GM12878 (cell line): ENCODE results near the gene APOC4.

Experiments used
- CHD4 ChIP-seq: fragments of 200-600 bp; sonication (generic); IDR thresholded peaks from 2 replicates; pipeline ENCODE4 v1.6.1; 2016; ENCODE audit warnings: mild to moderate bottlenecking
- CTCF ChIP-seq, 3 experiments: IDR thresholded peaks in 2 of 3; conservative IDR thresholded peaks in 1 of 3; 2 replicates each; pipeline ENCODE4 v1.5.1; 2011; ENCODE audit warnings: low read depth in 3 of 3, low read length in 3 of 3, mild to moderate bottlenecking in 3 of 3, control low read depth in 2 of 3, moderate library complexity in 2 of 3, inconsistent platforms in 1 of 3, mixed read lengths in 1 of 3; ENCODE audit not compliant: control insufficient read depth in 2 of 3, insufficient read depth in 1 of 3; ENCODE audit errors: extremely low read depth in 1 of 3
- EP300 ChIP-seq, 2 experiments: fragments of 150-350 bp in 1 of 2; IDR thresholded peaks; 2 replicates each; pipeline ENCODE4 v1.6.1; 2011 to 2012; ENCODE audit warnings: low read depth in 2 of 2, low read length in 2 of 2, borderline replicate concordance in 1 of 2, improper control_type of control experiment in 1 of 2, inconsistent platforms in 1 of 2; ENCODE audit not compliant: control insufficient read depth in 1 of 2
- EZH2 ChIP-seq: IDR thresholded peaks from 2 replicates; pipeline ENCODE4 v1.6.1; 2012; ENCODE audit warnings: low read depth, mild to moderate bottlenecking, control low read depth, inconsistent platforms, low read length, borderline replicate concordance; ENCODE audit not compliant: control insufficient read depth
- HDGF ChIP-seq: fragments of 450-650 bp; IDR thresholded peaks from 2 replicates; pipeline ENCODE4 v1.6.1; 2016; ENCODE audit warnings: antibody characterized with exemption
- MAX ChIP-seq: IDR thresholded peaks from 2 replicates; pipeline ENCODE4 v1.6.1; 2012; ENCODE audit warnings: low read depth, low read length, improper control_type of control experiment
- NRF1 ChIP-seq: conservative IDR thresholded peaks from 2 replicates; pipeline ENCODE4 v1.6.1; 2011; ENCODE audit warnings: mild to moderate bottlenecking, low read depth, low read length, improper control_type of control experiment
- POLR2A ChIP-seq: IDR thresholded peaks from 2 replicates; pipeline ENCODE4 v1.6.1; 2011; ENCODE audit warnings: low read depth, mild to moderate bottlenecking, low read length
- POLR2AphosphoS5 ChIP-seq: IDR thresholded peaks from 2 replicates; pipeline ENCODE4 v1.6.1; 2011; ENCODE audit warnings: mild to moderate bottlenecking, low read length, inconsistent platforms
- RAD21 ChIP-seq: IDR thresholded peaks from 2 replicates; pipeline ENCODE4 v1.6.1; 2011; ENCODE audit warnings: mild to moderate bottlenecking, low read depth, low read length, moderate library complexity; ENCODE audit not compliant: insufficient read depth
- SIN3A ChIP-seq: IDR thresholded peaks from 2 replicates; pipeline ENCODE4 v1.6.1; 2012; ENCODE audit warnings: low read depth, low read length, improper control_type of control experiment
- SREBF2 ChIP-seq: IDR thresholded peaks from 2 replicates; pipeline ENCODE4 v1.6.1; 2012; ENCODE audit warnings: mild to moderate bottlenecking, low read length
- ZNF274 ChIP-seq: IDR thresholded peaks from one replicate; pipeline ENCODE4 v1.8.0; 2011; ENCODE audit not compliant: insufficient read length, insufficient read depth
- ZZZ3 ChIP-seq: IDR thresholded peaks from 2 replicates; pipeline ENCODE4 v1.6.1; 2011; ENCODE audit warnings: low read depth; ENCODE audit not compliant: control insufficient read depth, insufficient read length

- TF ChIP-seq SREBF2 (no peak), CTCF (IDR thresholded peaks at IDR 0.05 in 2 of 3, conservative IDR thresholded peaks at IDR 0.05 in 1 of 3; ENCODE audit: control insufficient read depth in 2 of 3, extremely low read depth in 1 of 3, insufficient read depth in 1 of 3, low read depth in 3 of 3, low read length in 3 of 3) (no peak), HDGF (no peak), MAX (no peak), POLR2AphosphoS5 (no peak), SIN3A (no peak), CHD4 (no peak), EP300 (IDR thresholded peaks at IDR 0.05; ENCODE audit: borderline replicate concordance in 1 of 2, control insufficient read depth in 1 of 2, low read depth in 2 of 2, low read length in 2 of 2) (no peak), NRF1 (no peak), POLR2A (no peak; the same call in 1 of the 2 replicates), RAD21 (no peak), EZH2 (no peak), ZZZ3 (no peak), ZNF274 (no peak)
Observed at GRCh38 chr19:44893332-44894051, 48.5 kb upstream of the APOC4 start.
